ENCODE data around the gene KLHL24. TPM values are rescaled to one million over a fixed set of nuclear protein-coding genes. Genes with fewer than 3 reads are reported as not detected.

Gene KLHL24
- polyA plus RNA-seq, 3 donors from 2014 or later = 33.4 to 52.5 (median 49.8) TPM

DNA sequence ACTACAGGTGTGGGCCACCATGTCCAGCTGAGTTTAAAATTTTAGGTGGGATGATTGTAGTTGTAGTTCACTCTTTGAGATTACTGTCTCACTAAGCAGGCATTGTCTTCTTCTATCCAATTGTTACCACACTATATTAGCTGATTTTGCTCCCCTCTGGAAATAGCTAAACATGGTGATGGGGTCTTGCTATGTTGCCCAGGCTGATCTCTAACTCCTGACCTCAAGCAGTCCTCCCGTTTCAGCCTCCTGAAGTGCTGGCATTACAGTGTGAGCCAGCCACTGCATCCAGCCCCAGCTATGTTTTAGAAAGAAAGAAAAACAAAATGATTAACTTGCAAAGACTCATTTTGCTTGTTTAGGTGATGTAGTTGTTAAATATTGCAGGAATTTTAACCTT lies 92.8 kb downstream of the KLHL24 start:
- H3K36me3 Mint-ChIP-seq = peaks cover 18 to 46% (median 39%) of the 10 kb centered on the region in 3 donors

GRCh38 chr3:183730361-183730760 lies 94.9 kb downstream of the KLHL24 start:
- Mint-ChIP-seq H3K27ac (no peak overlapping the region), H3K36me3 (peaks cover 16 to 53% (median 41%) of the 10 kb centered on the region in 3 donors), H3K27me3 (ENCODE audit: low read depth in 3 of 3) (no peaks in the 10 kb centered on the region), H3K4me1 (no peaks in the 10 kb centered on the region), H3K9me3 (no peaks in the 10 kb centered on the region), H3K4me3 (no peak overlapping the region)
- DNase-seq = no peak

More for the DNA sequence above, 92.8 kb downstream of the KLHL24 start:
- no peaks in the 10 kb centered on the region for H3K9me3 Mint-ChIP-seq
- no peak overlapping the region for H3K4me3 Mint-ChIP-seq
- H3K27ac Mint-ChIP-seq = no peak overlapping the region
- H3K4me1 Mint-ChIP-seq = no peaks in the 10 kb centered on the region
- H3K27me3 Mint-ChIP-seq (ENCODE audit: low read depth in 3 of 3) = no peaks in the 10 kb centered on the region
- DNase-seq = no peak

GRCh38 chr3:183731611-183732010 lies 96.2 kb downstream of the KLHL24 start:
- no peak overlapping the region for H3K4me3 Mint-ChIP-seq
- H3K27ac Mint-ChIP-seq = no peak overlapping the region
- no peaks in the 10 kb centered on the region for H3K9me3 Mint-ChIP-seq
- H3K27me3 Mint-ChIP-seq (ENCODE audit: low read depth in 3 of 3) = no peaks in the 10 kb centered on the region
- no peak for DNase-seq
- H3K4me1 Mint-ChIP-seq = no peaks in the 10 kb centered on the region
- H3K36me3 Mint-ChIP-seq = peaks cover 11 to 48% (median 29%) of the 10 kb centered on the region in 3 donors

DNA sequence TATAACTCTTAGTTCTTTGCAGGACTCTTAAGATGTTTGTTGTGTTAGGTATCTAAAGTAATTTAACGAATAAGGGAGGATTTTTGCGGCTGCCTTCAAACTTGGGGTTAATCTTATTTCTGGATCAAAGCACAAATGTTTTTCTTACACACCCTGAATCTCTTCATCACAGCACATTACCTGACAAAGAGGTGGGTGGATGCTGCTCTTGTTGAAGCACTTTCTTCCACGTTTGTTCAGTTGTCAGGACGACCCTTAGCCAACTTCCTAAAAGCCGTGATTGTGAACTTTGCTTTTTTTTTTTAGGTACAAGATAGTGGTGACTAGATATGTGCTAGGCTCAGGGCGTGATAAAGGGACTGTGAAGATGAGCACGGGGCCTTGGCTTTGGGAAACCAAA lies 98.1 kb downstream of the KLHL24 start:
- peaks cover 22 to 56% (median 32%) of the 10 kb centered on the region in 3 donors for H3K36me3 Mint-ChIP-seq

More for the DNA sequence above, 98.1 kb downstream of the KLHL24 start:
- no peak overlapping the region for H3K27ac Mint-ChIP-seq
- no peaks in the 10 kb centered on the region for H3K27me3 Mint-ChIP-seq (ENCODE audit: low read depth in 3 of 3)
- no peaks in the 10 kb centered on the region for H3K9me3 Mint-ChIP-seq
- no peak overlapping the region for H3K4me3 Mint-ChIP-seq
- no peaks in the 10 kb centered on the region for H3K4me1 Mint-ChIP-seq
- DNase-seq = no peak

Other genes starting within 250 kb of the KLHL24 start
- under 1 TPM in 2 of 3 donors, not detected in 1; 0.06 to 0.21 TPM for gene MCF2L2, start 207.0 kb upstream of the KLHL24 start, polyA plus RNA-seq
- 1 to 10 TPM; 2.2 to 6.1 (median 3.9) TPM for gene KLHL6, start 79.9 kb upstream of the KLHL24 start, polyA plus RNA-seq
- gene YEATS2, start 62.2 kb downstream of the KLHL24 start, polyA plus RNA-seq = 1 to 10 TPM; 2.1 to 6.3 (median 2.4) TPM
- not detected for gene MAP6D1, start 190.0 kb downstream of the KLHL24 start, polyA plus RNA-seq
- gene PARL, start 249.3 kb downstream of the KLHL24 start, polyA plus RNA-seq = 100 to 1,000 TPM in 2 of 3 donors, 10 to 100 TPM in 1; 82.7 to 180 (median 120) TPM

All from immature natural killer cell (primary cell).